22Rv1 (cell line): ENCODE data around the gene VSTM1.

Source experiments
- CTCF ChIP-seq: fragments of 450-650 bp; IDR thresholded peaks from 2 replicates; pipeline ENCODE4 v1.5.1; 2017; ENCODE audit warnings: mild to moderate bottlenecking
- ZFX ChIP-seq: fragments of 450-650 bp; IDR thresholded peaks from 2 replicates; pipeline ENCODE4 v1.6.1; 2017; ENCODE audit warnings: antibody characterized with exemption, borderline replicate concordance

GRCh38 chr19:54074851-54075250, 11.2 kb upstream of the VSTM1 start:
- TF ChIP-seq ZFX (no peak), CTCF (no peak)
